IPS-15b (cell line): Measurements from ENCODE around the gene PNLIPRP1.

ENCODE experiments used
- H3K27me3 ChIP-seq: one replicate; pipeline ENCODE4 v1.6.1; 2013; ENCODE audit warnings: low read length; ENCODE audit not compliant: control insufficient read depth, insufficient read depth
- H3K36me3 ChIP-seq: one replicate; pipeline ENCODE4 v1.6.1; 2013; ENCODE audit warnings: low read length; ENCODE audit not compliant: control insufficient read depth, insufficient read depth
- H3K4me1 ChIP-seq: one replicate; pipeline ENCODE4 v1.6.1; 2013; ENCODE audit warnings: mild to moderate bottlenecking, low read length; ENCODE audit not compliant: control insufficient read depth, insufficient read depth
- H3K4me3 ChIP-seq: one replicate; pipeline ENCODE4 v1.5.1; 2013; ENCODE audit warnings: low read depth, low read length
- H3K9ac ChIP-seq: one replicate; pipeline ENCODE4 v1.6.1; 2013; ENCODE audit warnings: low read depth, mild to moderate bottlenecking, low read length
- H3K9me3 ChIP-seq: one replicate; pipeline ENCODE4 v1.6.1; 2013; ENCODE audit warnings: mild to moderate bottlenecking, low read length; ENCODE audit not compliant: control insufficient read depth, insufficient read depth

The PNLIPRP1 gene

GRCh38 chr10:116606061-116606483 lies 15.3 kb downstream of the PNLIPRP1 start:
- H3K9ac ChIP-seq = no peak overlapping the region
- H3K27me3 ChIP-seq = peaks cover 16% of the 10 kb centered on the region
- H3K4me1 ChIP-seq = peaks cover 4% of the 10 kb centered on the region
- no peaks in the 10 kb centered on the region for H3K36me3 ChIP-seq
- no peaks in the 10 kb centered on the region for H3K9me3 ChIP-seq
- H3K4me3 ChIP-seq = no peak overlapping the region

GRCh38 chr10:116607336-116607735 lies 16.6 kb downstream of the PNLIPRP1 start:
- Histone ChIP-seq H3K36me3 (no peaks in the 10 kb centered on the region), H3K9ac (no peak overlapping the region), H3K4me1 (peaks cover 4% of the 10 kb centered on the region), H3K4me3 (no peak overlapping the region), H3K9me3 (no peaks in the 10 kb centered on the region), H3K27me3 (peaks cover 16% of the 10 kb centered on the region)

DNA sequence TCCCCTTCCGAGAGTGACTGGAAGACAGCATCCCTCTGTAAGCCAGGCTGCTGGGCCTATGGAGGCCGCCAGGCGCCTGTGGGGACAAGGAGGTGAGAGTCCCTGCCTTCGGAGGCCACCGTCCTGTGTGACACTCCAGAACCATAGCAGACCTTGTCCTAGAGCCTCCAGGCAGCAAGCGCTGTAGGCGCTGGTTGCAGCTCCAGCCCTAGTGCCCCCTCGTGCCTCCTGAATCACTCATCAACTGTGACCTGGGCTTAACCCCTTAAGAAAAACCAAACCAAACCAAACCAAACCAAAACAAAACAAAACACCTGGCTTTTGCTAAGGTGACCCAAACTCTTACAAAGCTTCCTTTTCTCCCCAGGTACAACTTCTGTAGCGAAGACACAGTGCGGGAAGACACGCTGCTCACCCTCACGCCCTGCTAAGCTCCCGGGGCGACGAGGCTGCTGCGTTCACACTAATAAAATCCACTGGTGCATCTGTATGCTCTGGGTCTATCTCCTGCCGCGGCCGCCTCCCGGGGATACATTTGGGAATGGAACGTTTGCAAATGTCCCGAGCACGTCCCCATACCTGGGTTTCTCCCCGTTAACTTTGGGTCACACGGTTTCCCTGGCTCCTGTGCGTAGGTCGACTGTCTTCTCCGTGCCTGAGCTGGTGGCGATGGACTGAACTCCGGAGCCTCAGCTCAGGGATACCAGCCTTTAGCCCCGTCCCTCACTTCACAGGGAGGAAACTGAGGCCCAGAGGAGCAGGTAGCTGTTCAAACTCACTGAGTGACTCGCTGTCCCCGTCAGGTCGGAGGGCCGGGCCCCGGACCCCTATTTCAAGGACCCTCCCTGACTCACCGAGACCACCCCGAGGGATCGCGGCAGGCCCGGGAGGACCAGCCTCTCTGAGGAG lies 18.2 kb downstream of the PNLIPRP1 start:
- peak overlapping the region; percentile 70 for H3K9ac ChIP-seq

GRCh38 chr10:116610443-116611152 lies 19.8 kb downstream of the PNLIPRP1 start:
- Histone ChIP-seq H3K27me3 (peaks cover 16% of the 10 kb centered on the region), H3K4me1 (peaks cover 4% of the 10 kb centered on the region), H3K9ac (no peak overlapping the region), H3K4me3 (no peak overlapping the region), H3K36me3 (no peaks in the 10 kb centered on the region), H3K9me3 (peaks cover 3% of the 10 kb centered on the region)

More for the DNA sequence above, 18.2 kb downstream of the PNLIPRP1 start:
- Histone ChIP-seq H3K4me1 (peaks cover 4% of the 10 kb centered on the region), H3K36me3 (no peaks in the 10 kb centered on the region), H3K9me3 (peaks cover 1% of the 10 kb centered on the region), H3K27me3 (peaks cover 16% of the 10 kb centered on the region), H3K4me3 (peak overlapping the region; percentile 77)

DNA sequence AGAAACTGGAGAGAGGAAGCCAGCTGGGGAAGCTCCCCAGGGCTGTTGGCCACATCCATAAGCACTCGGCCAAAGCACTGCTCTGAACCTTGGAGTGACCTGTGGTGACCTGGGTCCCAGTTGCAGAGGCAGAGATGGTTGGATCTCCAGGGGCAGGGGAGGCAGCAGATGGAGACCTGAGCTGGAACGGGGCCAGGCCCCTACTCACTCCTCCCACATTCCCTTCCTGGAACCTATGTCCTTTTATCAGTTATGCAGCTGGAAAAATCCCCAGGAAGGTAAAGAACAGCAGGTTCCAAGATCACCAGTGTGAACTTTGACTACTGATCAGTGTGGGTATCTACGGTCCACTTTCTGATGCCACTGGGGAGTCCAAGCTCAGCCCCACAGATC lies 20.4 kb downstream of the PNLIPRP1 start:
- Histone ChIP-seq H3K9me3 (peaks cover 3% of the 10 kb centered on the region), H3K4me3 (no peak overlapping the region), H3K36me3 (no peaks in the 10 kb centered on the region), H3K27me3 (peaks cover 16% of the 10 kb centered on the region), H3K4me1 (peaks cover 4% of the 10 kb centered on the region), H3K9ac (no peak overlapping the region)

DNA sequence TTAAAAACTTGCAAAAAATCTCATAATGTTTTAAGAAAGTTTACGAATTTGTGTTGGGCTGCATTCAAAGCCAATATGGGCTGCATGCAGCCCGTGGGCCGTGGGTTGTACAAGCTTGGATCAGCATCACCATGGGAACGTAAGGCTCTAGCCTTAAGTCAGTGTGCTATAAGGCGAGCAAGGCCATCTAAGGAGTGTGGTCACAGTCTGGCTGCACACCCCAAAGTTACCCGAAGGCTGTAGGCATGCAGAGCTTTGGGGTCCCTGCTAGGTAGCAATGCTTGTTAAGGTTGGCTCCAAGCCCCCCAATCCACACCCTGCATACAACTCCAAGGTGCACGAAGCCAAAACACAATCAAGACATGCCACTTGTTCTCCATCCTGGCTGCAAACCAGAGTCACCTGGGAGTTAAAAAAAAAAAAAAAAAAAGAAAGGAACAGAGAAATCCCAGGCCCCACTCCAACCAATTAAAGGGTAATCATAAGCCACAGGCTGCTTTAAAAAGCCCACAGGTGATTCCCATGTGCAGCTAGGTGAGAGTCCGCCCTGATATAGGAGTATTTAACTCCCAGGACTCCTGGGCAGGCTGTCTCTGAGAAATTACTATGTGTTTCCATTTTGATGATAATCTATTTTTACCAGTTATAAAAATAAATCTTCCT lies 21.5 kb downstream of the PNLIPRP1 start:
- Histone ChIP-seq H3K4me1 (peaks cover 4% of the 10 kb centered on the region), H3K4me3 (no peak overlapping the region), H3K36me3 (no peaks in the 10 kb centered on the region), H3K9me3 (peaks cover 3% of the 10 kb centered on the region), H3K27me3 (peaks cover 16% of the 10 kb centered on the region), H3K9ac (no peak overlapping the region)

- Histone ChIP-seq H3K4me1 (peaks cover 4% of the 10 kb centered on the region), H3K27me3 (peaks cover 11% of the 10 kb centered on the region), H3K36me3 (no peaks in the 10 kb centered on the region), H3K9me3 (peaks cover 3% of the 10 kb centered on the region), H3K9ac (no peak overlapping the region), H3K4me3 (no peak overlapping the region)
These were observed 22.7 kb downstream of the PNLIPRP1 start for GRCh38 chr10:116613471-116613870.

DNA sequence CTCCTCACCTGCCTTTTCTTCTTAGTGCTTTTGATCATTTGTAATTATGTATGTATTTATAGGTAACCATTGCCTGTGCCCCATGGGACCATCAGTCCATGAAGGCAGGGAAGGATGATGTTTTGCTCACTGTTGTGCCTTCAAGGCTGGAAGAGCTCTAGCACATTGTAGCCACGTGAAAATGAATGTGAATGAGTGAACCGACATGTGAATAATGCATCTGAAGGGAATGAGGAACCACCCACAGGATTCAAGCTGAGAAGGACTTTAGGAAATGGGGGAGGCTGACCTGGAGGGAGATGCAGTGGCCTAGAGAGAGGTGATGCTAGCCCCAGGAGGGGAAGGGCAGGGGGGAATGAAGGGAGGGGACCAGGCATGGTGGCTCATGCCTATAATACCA lies 24.0 kb downstream of the PNLIPRP1 start:
- H3K36me3 ChIP-seq = no peaks in the 10 kb centered on the region
- H3K9me3 ChIP-seq = peaks cover 3% of the 10 kb centered on the region
- no peak overlapping the region for H3K9ac ChIP-seq
- H3K4me1 ChIP-seq = no peaks in the 10 kb centered on the region
- H3K4me3 ChIP-seq = no peak overlapping the region
- H3K27me3 ChIP-seq = peaks cover 2% of the 10 kb centered on the region

- no peaks in the 10 kb centered on the region for H3K4me1 ChIP-seq
- peaks cover 3% of the 10 kb centered on the region for H3K9me3 ChIP-seq
- peaks cover 2% of the 10 kb centered on the region for H3K27me3 ChIP-seq
- H3K9ac ChIP-seq = no peak overlapping the region
- H3K4me3 ChIP-seq = no peak overlapping the region
- no peaks in the 10 kb centered on the region for H3K36me3 ChIP-seq
These were observed 24.5 kb downstream of the PNLIPRP1 start for GRCh38 chr10:116615199-116615776.

DNA sequence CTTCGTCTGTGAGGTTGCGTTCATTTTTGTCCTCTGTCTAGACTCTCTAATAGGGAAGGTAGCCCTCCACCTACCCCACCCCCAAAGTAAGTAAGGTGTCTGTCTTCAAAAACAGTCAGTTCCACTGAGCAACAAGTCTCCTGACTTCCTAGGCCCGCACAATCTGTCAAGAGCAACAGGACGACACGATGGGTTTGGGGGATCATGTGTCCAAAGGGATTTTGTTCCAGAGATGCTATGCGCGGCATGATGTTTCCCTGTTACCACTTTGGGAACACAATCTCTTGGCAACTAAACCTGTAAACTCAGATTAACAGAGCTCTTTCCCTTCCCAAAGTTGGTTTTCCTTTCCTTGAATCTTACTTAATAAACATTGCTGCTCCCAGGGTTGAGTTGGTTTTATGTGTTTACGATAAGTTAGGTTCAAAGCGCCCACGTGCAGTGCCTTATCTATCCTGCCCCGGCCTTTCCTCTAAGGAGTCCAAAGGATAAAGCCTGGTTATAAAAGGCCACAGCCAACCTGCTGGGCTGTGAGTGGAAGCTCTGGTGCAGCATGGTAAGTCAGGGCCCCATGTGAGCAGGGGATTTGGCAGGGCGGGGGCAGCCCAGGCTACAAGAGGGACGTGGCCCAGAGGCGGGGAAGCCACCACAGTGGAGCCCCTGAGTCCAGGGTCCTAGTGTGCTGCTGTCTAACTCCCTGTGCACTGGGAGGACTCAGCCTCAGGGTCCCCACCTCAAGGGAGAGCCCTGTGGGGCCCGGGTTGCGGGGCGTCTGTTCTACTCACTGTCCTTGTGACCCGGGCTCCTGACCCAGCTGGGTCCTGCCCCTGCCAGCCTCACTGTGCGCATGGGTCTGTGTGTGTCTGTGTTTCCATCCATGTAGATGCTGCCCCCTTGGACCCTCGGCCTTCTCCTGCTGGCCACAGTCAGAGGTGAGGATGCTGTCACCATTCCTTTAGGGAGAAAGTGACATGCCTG lies 30.0 kb downstream of the PNLIPRP1 start, which contains the start of gene PNLIPRP2:
PNLIPRP2 (plus strand) TSS at position 531 of the 978 bp plus-strand sequence.
- Histone ChIP-seq H3K4me1 (no peaks in the 10 kb centered on the region), H3K9me3 (no peaks in the 10 kb centered on the region), H3K9ac (no peak within 1 kb of the TSS), H3K36me3 (no peaks in the 10 kb centered on the region), H3K27me3 (no peaks in the 10 kb centered on the region), H3K4me3 (no peak within 1 kb of the TSS)
